Natural killer cell (primary cell): ENCODE results near the gene CXorf38. TPM values are rescaled to one million over a fixed set of nuclear protein-coding genes. Genes with fewer than 3 reads are reported as not detected.

Experiments used
- ATAC-seq, 3 donors: fragments of 150-1000 bp in 2 of 3; fragments of 200-7000 bp in 1 of 3; cut with Tn5 transposase; 1 replicate in 1 of 3; 2 replicates in 2 of 3; pipeline ENCODE4 v1.10.0; 2021; ENCODE audit warnings: mild to moderate bottlenecking in 2 of 3, moderate library complexity in 2 of 3
- DNase-seq, 2 donors: peaks; one replicate each; pipeline versions ENCODE4 v3.0.0 to v3.0.0-alpha.2; 2013 to 2021; ENCODE audit warnings: mixed read lengths in 1 of 2
- H3K27ac ChIP-seq: one replicate; pipeline ENCODE4 v1.5.1; 2013; ENCODE audit warnings: mild to moderate bottlenecking, low read length
- H3K27me3 ChIP-seq: one replicate; pipeline ENCODE4 v1.6.1; 2013; ENCODE audit warnings: low read length; ENCODE audit not compliant: control insufficient read depth, insufficient read depth
- H3K36me3 ChIP-seq: one replicate; pipeline ENCODE4 v1.6.1; 2013; ENCODE audit warnings: low read length; ENCODE audit not compliant: control insufficient read depth, insufficient read depth
- H3K4me1 ChIP-seq: one replicate; pipeline ENCODE4 v1.6.1; 2013; ENCODE audit warnings: low read length; ENCODE audit not compliant: control insufficient read depth, insufficient read depth
- H3K4me3 ChIP-seq: one replicate; pipeline ENCODE4 v1.5.1; 2013; ENCODE audit warnings: low read length
- H3K9me3 ChIP-seq: one replicate; pipeline ENCODE4 v1.6.1; 2013; ENCODE audit warnings: low read length; ENCODE audit not compliant: control insufficient read depth, insufficient read depth
- H3K27ac Mint-ChIP-seq, 2 donors: one replicate each; pipeline ENCODE4 v1.8.0; 2022; ENCODE audit warnings: mild to moderate bottlenecking in 2 of 2, mixed read lengths in 2 of 2, moderate library complexity in 1 of 2
- H3K27me3 Mint-ChIP-seq, 2 donors: one replicate each; pipeline ENCODE4 v1.8.0; 2022; ENCODE audit warnings: low read depth in 2 of 2, mixed read lengths in 2 of 2
- H3K36me3 Mint-ChIP-seq: one replicate; pipeline ENCODE4 v1.8.0; 2022; ENCODE audit warnings: mixed read lengths
- H3K4me1 Mint-ChIP-seq, 2 donors: one replicate each; pipeline ENCODE4 v1.8.0; 2022; ENCODE audit warnings: mixed read lengths in 2 of 2
- H3K4me3 Mint-ChIP-seq: one replicate; pipeline ENCODE4 v1.8.0; 2022; ENCODE audit warnings: mild to moderate bottlenecking, moderate library complexity, mixed read lengths
- H3K9me3 Mint-ChIP-seq, 2 donors: one replicate each; pipeline ENCODE4 v1.8.0; 2022; ENCODE audit warnings: mixed read lengths in 2 of 2
- WGBS: methylation state at CpG from one replicate; pipeline ENCODE4 v1.1.7; 2013; ENCODE audit warnings: missing lambda C conversion rate; ENCODE audit not compliant: insufficient coverage; 5-methylcytosine and 5-hydroxymethylcytosine counted together
- intact Hi-C: fragments of 100-400 bp; cut with micrococcal nuclease; formaldehyde crosslinking; loops from one replicate; pipeline ENCODE4 v1.14.2; 2022
- total RNA-seq, 4 donors: library from RNA; stranded (reverse); fragments of 120-200 nt in 1 of 4; gene quantifications; one replicate each; pipeline versions ENCODE4 v1.2.3 to v1.2.4, GENCODE V29; 2013 to 2022
- TF ChIP-seq, protein P1 (sequence below): fragments of 200-600 bp; IDR thresholded peaks from one replicate; pipeline ENCODE4 v1.8.0; 2022; ENCODE audit warnings: antibody characterized with exemption

Gene CXorf38
- total RNA-seq, 3 donors from 2014 or later (not counting 1 experiment from before 2014, with no cell fraction given), result 27.5 to 46.1 (median 30.9) TPM

DNA sequence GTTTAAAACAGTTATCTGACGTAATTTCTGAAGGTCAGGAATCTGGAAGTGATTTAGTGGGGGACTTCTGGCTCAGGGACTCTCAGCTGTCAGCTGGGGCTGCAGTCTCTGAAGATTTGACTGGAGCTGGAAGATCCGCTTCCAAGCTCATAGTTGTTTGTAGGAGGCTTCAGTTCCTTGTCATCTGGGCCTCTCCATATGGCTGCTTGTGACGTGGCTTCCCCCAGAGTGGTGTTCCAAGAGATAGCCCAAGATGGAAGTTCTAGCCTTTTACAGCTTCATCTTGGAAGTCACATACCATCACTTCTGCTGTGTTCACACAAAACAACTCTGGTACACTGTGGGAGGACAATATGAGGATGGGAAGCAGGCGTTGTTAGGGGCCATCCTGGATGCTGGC is 22.1 kb downstream of the CXorf38 start:
- H3K27me3 ChIP-seq, result no peaks in the 10 kb centered on the region
- peaks cover 20% of the 10 kb centered on the region for H3K36me3 ChIP-seq
- Mint-ChIP-seq H3K4me1 (no peaks in the 10 kb centered on the region), H3K27ac (peak overlapping the region in 1 of 2 donors; percentile 50), H3K9me3 (no peaks in the 10 kb centered on the region), H3K36me3 (peaks cover 8% of the 10 kb centered on the region), H3K27me3 (no peaks in the 10 kb centered on the region), H3K4me3 (no peak overlapping the region)
- TF ChIP-seq, protein P1, sequence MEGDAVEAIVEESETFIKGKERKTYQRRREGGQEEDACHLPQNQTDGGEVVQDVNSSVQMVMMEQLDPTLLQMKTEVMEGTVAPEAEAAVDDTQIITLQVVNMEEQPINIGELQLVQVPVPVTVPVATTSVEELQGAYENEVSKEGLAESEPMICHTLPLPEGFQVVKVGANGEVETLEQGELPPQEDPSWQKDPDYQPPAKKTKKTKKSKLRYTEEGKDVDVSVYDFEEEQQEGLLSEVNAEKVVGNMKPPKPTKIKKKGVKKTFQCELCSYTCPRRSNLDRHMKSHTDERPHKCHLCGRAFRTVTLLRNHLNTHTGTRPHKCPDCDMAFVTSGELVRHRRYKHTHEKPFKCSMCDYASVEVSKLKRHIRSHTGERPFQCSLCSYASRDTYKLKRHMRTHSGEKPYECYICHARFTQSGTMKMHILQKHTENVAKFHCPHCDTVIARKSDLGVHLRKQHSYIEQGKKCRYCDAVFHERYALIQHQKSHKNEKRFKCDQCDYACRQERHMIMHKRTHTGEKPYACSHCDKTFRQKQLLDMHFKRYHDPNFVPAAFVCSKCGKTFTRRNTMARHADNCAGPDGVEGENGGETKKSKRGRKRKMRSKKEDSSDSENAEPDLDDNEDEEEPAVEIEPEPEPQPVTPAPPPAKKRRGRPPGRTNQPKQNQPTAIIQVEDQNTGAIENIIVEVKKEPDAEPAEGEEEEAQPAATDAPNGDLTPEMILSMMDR, result no peak
- ATAC-seq (no peak), DNase-seq (no peak)
- no peaks in the 10 kb centered on the region for H3K9me3 ChIP-seq
- WGBS, result 100% methylated on average over 1 of the region's 4 CpGs
- H3K4me1 ChIP-seq, result no peaks in the 10 kb centered on the region
- H3K27ac ChIP-seq, result no peak overlapping the region
- intact Hi-C loops, result no loop called here
- H3K4me3 ChIP-seq, result no peak overlapping the region

DNA sequence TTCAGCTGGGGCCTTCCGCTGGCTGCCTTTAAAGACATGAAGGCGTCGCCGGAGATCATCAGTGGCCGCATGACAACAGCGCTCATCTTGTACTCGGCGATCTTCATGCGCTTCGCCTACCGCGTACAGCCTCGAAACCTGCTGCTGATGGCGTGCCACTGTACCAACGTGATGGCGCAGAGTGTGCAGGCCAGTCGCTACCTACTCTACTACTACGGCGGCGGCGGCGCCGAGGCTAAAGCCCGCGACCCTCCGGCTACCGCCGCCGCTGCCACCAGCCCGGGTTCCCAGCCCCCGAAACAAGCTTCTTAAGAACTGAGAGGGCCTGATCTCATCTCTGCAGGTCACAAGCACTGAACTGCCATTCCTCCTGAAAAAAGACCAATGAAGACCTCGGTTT is 23.7 kb downstream of the CXorf38 start:
- H3K4me3 ChIP-seq, result no peak overlapping the region
- WGBS, result 96% methylated on average over 32 of the region's 32 CpGs
- H3K9me3 ChIP-seq, result no peaks in the 10 kb centered on the region
- no peaks in the 10 kb centered on the region for H3K27me3 ChIP-seq
- Mint-ChIP-seq H3K9me3 (no peaks in the 10 kb centered on the region), H3K27me3 (no peaks in the 10 kb centered on the region), H3K36me3 (peaks cover 8% of the 10 kb centered on the region), H3K27ac (no peak overlapping the region), H3K4me1 (no peaks in the 10 kb centered on the region), H3K4me3 (no peak overlapping the region)
- no peak for DNase-seq
- intact Hi-C loops, result no loop called here
- TF ChIP-seq, protein P1, result no peak
- H3K36me3 ChIP-seq, result peaks cover 8% of the 10 kb centered on the region
- ATAC-seq, result no peak
- H3K4me1 ChIP-seq, result no peaks in the 10 kb centered on the region
- H3K27ac ChIP-seq, result no peak overlapping the region

DNA sequence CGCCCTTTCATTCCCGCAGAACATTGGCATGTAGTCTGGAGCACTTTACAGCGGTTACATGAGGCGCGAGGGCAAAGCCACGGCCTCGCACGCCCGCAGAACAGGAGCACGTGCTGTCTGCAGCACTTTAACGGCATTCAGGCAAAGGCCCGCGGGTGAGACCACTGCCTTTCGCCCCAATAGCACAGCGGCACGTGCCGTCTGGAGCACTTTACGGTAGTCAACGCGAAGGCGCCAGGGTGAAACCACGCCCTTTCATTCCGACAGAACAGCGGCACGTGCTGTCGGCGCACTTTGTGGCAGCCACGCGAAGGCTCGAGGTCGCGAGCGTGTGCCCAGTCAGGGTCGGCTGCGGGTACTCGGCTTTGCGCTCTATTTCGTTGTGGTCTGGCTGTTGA is 24.2 kb downstream of the CXorf38 start, which contains the start of gene MPC1L:
Gene MPC1L, plus strand, starts transcription at position 290 of the 398 bp plus-strand sequence. CDS start 138 bp downstream, outside the sequence.
- Mint-ChIP-seq H3K9me3 (no peaks in the 10 kb centered on the region), H3K4me3 (no peak within 1 kb of the TSS), H3K36me3 (peaks cover 6% of the 10 kb centered on the region), H3K4me1 (no peaks in the 10 kb centered on the region), H3K27ac (no peak within 1 kb of the TSS), H3K27me3 (no peaks in the 10 kb centered on the region)
- TF ChIP-seq, protein P1, result no peak
- Histone ChIP-seq H3K27me3 (no peaks in the 10 kb centered on the region), H3K36me3 (peaks cover 5% of the 10 kb centered on the region), H3K27ac (no peak within 1 kb of the TSS), H3K9me3 (no peaks in the 10 kb centered on the region), H3K4me3 (no peak within 1 kb of the TSS), H3K4me1 (no peaks in the 10 kb centered on the region)
- DNase-seq, result no peak
- intact Hi-C loops, result no loop called here
- 98% methylated on average over 38 of the region's 38 CpGs for WGBS
- no peak for ATAC-seq

DNA sequence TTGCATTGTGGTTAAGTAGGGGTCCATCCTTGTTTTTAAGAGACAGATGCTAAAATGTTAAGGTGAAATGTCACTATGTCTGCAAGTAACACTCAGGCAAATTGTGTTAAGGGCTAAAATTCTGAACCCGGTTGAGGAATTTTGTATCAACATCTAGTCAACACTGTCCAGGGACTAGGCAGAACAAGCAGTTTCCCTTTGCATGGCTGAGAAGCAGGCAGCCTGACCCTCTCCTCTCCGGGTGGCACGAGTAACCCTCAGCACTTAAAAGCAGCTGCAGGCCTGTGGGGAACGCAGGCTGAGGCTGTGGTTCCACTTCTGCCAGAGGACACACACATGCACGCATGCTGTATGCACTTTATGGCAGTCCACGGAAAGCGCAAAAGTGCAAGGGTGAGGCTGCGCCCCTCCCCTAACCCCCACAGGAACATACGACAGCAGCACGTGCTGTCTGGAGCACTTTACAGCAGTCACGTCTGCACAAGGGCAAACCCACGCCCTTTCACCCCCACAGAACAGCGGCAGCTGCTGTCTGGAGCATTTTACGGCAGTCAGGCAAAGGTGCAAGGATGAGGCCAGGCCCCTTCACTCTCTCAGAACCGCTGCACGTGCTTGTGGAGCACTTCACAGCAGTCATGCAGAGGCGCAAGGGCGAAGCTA is 24.8 kb downstream of the CXorf38 start:
- Histone ChIP-seq H3K4me3 (no peak overlapping the region), H3K36me3 (peaks cover 1% of the 10 kb centered on the region), H3K27ac (no peak overlapping the region), H3K9me3 (no peaks in the 10 kb centered on the region), H3K4me1 (no peaks in the 10 kb centered on the region), H3K27me3 (no peaks in the 10 kb centered on the region)
- intact Hi-C loops, result no loop called here
- Mint-ChIP-seq H3K36me3 (peaks cover under 1% of the 10 kb centered on the region), H3K27ac (no peak overlapping the region), H3K9me3 (no peaks in the 10 kb centered on the region), H3K4me3 (no peak overlapping the region), H3K4me1 (no peaks in the 10 kb centered on the region), H3K27me3 (no peaks in the 10 kb centered on the region)
- ATAC-seq (no peak), DNase-seq (no peak)
- TF ChIP-seq, protein P1, result no peak
- 95% methylated on average over 17 of the region's 18 CpGs for WGBS
